Esophagus muscularis mucosa (tissue), 4 donors: ENCODE measurements around the gene S1PR4. TPM values are rescaled to one million over a fixed set of nuclear protein-coding genes. Genes with fewer than 3 reads are reported as not detected.

Experiments used
- DNase-seq: peaks from one replicate; pipeline ENCODE4 v3.0.0-alpha.2; 2017; ENCODE audit errors: extremely low spot score
- H3K27ac ChIP-seq, 4 donors: fragments of 200-600 bp; sonication (generic); replicated peaks in 1 of 4; 1 replicate in 3 of 4; 2 replicates in 1 of 4; pipeline ENCODE4 v1.5.1; 2016 to 2019; ENCODE audit warnings: mild to moderate bottlenecking in 1 of 4
- H3K27me3 ChIP-seq, 4 donors: fragments of 200-600 bp; sonication (generic); one replicate each; pipeline versions ENCODE4 v1.5.1 to v1.6.0; 2016 to 2019
- H3K36me3 ChIP-seq, 4 donors: fragments of 200-600 bp; sonication (generic); one replicate each; pipeline ENCODE4 v1.5.1; 2016 to 2019
- H3K4me1 ChIP-seq, 4 donors: fragments of 200-600 bp; sonication (generic); one replicate each; pipeline ENCODE4 v1.5.1; 2016 to 2019
- H3K4me3 ChIP-seq, 4 donors: fragments of 200-600 bp; sonication (generic); 1 replicate in 2 of 4; 2 replicates in 2 of 4; pipeline ENCODE4 v1.5.1; 2016 to 2019; ENCODE audit warnings: mild to moderate bottlenecking in 4 of 4, moderate library complexity in 1 of 4
- H3K9me3 ChIP-seq, 4 donors: fragments of 200-600 bp; sonication (generic); 1 replicate in 3 of 4; 2 replicates in 1 of 4; pipeline ENCODE4 v1.5.1; 2016 to 2019
- EP300 ChIP-seq: sonication (generic); formaldehyde crosslinking; IDR thresholded peaks from one replicate; pipeline ENCODE4 v1.6.1; 2017; ENCODE audit warnings: antibody characterized with exemption
- POLR2A ChIP-seq: fragments of 450-650 bp; IDR thresholded peaks from one replicate; pipeline ENCODE4 v1.6.1; 2017; ENCODE audit warnings: antibody characterized with exemption, moderate library complexity, mild to moderate bottlenecking, low read depth
- POLR2AphosphoS5 ChIP-seq, 2 donors: sonication (generic); formaldehyde crosslinking; IDR thresholded peaks; one replicate each; pipeline ENCODE4 v1.6.1; 2017; ENCODE audit warnings: antibody characterized with exemption in 2 of 2
- WGBS: methylation state at CpG from one replicate; pipeline ENCODE4 v1.1.5; 2018; 5-methylcytosine and 5-hydroxymethylcytosine counted together
- intact Hi-C: fragments of 100-400 bp; cut with DNase I; formaldehyde crosslinking; loops from one replicate; pipeline ENCODE4 v1.15.1; 2023
- total RNA-seq, 4 donors: library from RNA; depleted of rRNA; stranded (reverse); fragments of >200 nt; gene quantifications; one replicate each; pipeline versions ENCODE4 v1.1.0 to v1.2.1, GENCODE V29; 2016
- TF ChIP-seq, protein P1 (sequence below), 3 experiments: fragments of 200-600 bp in 2 of 3; fragments of 450-650 bp in 1 of 3; sonication (generic) in 2 of 3; IDR thresholded peaks; one replicate each; pipeline ENCODE4 v1.5.1; 2017 to 2019; ENCODE audit warnings: antibody characterized with exemption in 3 of 3, mild to moderate bottlenecking in 2 of 3, moderate library complexity in 1 of 3

S1PR4 gene
- total RNA-seq, 4 donors from 2014 or later, result 0.42 to 5.5 (median 2.4) TPM

DNA sequence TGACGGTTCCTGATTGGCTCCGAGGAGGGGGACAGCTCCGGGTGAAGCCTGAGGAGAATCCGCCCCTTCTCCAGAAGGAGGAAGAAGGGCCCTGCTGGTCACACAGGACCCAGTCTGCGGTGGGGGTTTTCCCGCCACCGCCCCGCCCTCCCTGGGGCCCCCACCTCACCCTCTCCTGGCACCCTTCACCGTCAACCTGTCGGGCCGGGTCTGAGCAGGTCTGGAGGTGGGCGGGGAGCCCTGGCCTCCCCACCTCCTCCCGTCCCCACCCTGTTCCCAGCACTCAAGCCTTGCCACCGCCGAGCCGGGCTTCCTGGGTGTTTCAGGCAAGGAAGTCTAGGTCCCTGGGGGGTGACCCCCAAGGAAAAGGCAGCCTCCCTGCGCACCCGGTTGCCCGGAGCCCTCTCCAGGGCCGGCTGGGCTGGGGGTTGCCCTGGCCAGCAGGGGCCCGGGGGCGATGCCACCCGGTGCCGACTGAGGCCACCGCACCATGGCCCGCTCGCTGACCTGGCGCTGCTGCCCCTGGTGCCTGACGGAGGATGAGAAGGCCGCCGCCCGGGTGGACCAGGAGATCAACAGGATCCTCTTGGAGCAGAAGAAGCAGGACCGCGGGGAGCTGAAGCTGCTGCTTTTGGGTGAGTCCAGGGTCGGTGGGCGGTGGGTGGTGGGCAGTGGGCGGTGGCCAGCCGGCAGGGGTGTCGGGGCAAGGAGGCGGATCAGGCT lies 42.4 kb upstream of the S1PR4 start, which contains the start of gene GNA15:
GNA15 (plus strand) TSS at position 73 of the 723 bp plus-strand sequence; CDS start at position 491, 418 bp downstream.
- H3K9me3 ChIP-seq, result peaks cover 0 to 7% (median 0%) of the 10 kb centered on the region in 4 donors
- H3K27ac ChIP-seq, result peak within 1 kb of the TSS in 3 of 4 donors; percentile 54 to 66 (median 65)
- intact Hi-C loops, result no loop called here
- no peak for DNase-seq
- H3K4me1 ChIP-seq, result peaks cover 2 to 8% (median 4%) of the 10 kb centered on the region in 4 donors
- WGBS, result 87% methylated on average over 10 of the region's 40 CpGs
- H3K27me3 ChIP-seq, result peaks cover 0 to 12% (median 0%) of the 10 kb centered on the region in 4 donors
- no peaks in the 10 kb centered on the region for H3K36me3 ChIP-seq
- TF ChIP-seq EP300 (no peak), POLR2A (no peak), POLR2AphosphoS5 (IDR thresholded peaks at IDR 0.05) (no peak)
- TF ChIP-seq, protein P1, sequence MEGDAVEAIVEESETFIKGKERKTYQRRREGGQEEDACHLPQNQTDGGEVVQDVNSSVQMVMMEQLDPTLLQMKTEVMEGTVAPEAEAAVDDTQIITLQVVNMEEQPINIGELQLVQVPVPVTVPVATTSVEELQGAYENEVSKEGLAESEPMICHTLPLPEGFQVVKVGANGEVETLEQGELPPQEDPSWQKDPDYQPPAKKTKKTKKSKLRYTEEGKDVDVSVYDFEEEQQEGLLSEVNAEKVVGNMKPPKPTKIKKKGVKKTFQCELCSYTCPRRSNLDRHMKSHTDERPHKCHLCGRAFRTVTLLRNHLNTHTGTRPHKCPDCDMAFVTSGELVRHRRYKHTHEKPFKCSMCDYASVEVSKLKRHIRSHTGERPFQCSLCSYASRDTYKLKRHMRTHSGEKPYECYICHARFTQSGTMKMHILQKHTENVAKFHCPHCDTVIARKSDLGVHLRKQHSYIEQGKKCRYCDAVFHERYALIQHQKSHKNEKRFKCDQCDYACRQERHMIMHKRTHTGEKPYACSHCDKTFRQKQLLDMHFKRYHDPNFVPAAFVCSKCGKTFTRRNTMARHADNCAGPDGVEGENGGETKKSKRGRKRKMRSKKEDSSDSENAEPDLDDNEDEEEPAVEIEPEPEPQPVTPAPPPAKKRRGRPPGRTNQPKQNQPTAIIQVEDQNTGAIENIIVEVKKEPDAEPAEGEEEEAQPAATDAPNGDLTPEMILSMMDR (IDR thresholded peaks at IDR 0.05), result no peak
- peak within 1 kb of the TSS; percentile 22 to 55 (median 40) for H3K4me3 ChIP-seq

DNA sequence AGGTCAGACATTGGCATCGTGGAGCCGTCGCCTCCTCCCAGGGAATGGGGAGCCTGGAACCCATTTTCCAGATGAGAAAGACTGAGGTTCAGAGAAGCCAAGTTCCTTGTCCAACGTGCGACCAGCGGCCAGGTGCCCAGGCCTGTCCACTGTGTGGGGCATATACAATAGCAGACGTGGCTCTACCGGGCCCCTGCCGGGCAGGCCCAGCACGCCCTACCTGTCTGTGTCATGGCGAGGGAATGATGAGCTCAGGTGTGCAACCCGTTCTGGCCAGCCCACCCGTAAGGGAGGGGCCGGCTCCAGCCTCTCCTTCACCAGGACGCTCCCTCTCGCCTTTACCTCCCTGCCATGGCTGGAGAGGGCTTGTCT lies 41.9 kb upstream of the S1PR4 start:
- TF ChIP-seq EP300 (no peak), POLR2AphosphoS5 (IDR thresholded peaks at IDR 0.05) (no peak), POLR2A (no peak)
- TF ChIP-seq, protein P1 (IDR thresholded peaks at IDR 0.05), result no peak
- Histone ChIP-seq H3K9me3 (peaks cover 0 to 7% (median 0%) of the 10 kb centered on the region in 4 donors), H3K36me3 (no peaks in the 10 kb centered on the region), H3K27me3 (peaks cover 0 to 12% (median 0%) of the 10 kb centered on the region in 4 donors), H3K4me3 (peak overlapping the region; percentile 22 to 55 (median 40)), H3K4me1 (peaks cover 7 to 13% (median 9%) of the 10 kb centered on the region in 4 donors), H3K27ac (peak overlapping the region in 3 of 4 donors; percentile 54 to 66 (median 65))
- WGBS, result 77% methylated on average over 16 of the region's 16 CpGs
- no peak for DNase-seq
- intact Hi-C loops, result no loop called here

DNA sequence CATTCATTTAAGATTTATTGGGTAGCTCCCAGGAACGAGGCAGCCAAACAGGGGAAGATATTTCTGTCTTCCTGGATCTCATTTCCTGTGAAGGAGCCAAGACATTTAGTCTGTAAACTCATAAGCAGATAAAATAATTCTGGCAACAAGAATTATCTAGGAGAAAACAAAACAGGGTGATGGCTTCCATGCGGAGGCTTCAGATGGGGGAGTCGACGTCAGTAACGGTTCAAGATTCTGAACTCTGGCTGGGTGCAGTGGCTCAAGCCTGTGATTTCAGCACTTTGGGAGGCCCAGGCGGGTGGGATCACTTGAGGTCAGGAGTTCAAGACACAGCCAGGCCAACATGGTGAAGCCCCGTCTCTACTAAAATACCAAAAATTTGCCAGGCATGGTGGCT lies 41.5 kb upstream of the S1PR4 start:
- no peak for DNase-seq
- WGBS, result 33% methylated on average over 7 of the region's 7 CpGs
- peak overlapping the region in 1 of 4 donors; percentile 66 for H3K27ac ChIP-seq
- H3K4me3 ChIP-seq, result peak overlapping the region in 3 of 4 donors; percentile 22 to 55 (median 38)
- peaks cover 0 to 7% (median 0%) of the 10 kb centered on the region in 4 donors for H3K9me3 ChIP-seq
- H3K27me3 ChIP-seq, result peaks cover 0 to 12% (median 0%) of the 10 kb centered on the region in 4 donors
- TF ChIP-seq POLR2AphosphoS5 (IDR thresholded peaks at IDR 0.05) (no peak), POLR2A (no peak), EP300 (no peak)
- TF ChIP-seq, protein P1 (IDR thresholded peaks at IDR 0.05), result no peak
- H3K4me1 ChIP-seq, result peaks cover 8 to 17% (median 13%) of the 10 kb centered on the region in 4 donors
- H3K36me3 ChIP-seq, result no peaks in the 10 kb centered on the region
- intact Hi-C loops, result no loop called here

DNA sequence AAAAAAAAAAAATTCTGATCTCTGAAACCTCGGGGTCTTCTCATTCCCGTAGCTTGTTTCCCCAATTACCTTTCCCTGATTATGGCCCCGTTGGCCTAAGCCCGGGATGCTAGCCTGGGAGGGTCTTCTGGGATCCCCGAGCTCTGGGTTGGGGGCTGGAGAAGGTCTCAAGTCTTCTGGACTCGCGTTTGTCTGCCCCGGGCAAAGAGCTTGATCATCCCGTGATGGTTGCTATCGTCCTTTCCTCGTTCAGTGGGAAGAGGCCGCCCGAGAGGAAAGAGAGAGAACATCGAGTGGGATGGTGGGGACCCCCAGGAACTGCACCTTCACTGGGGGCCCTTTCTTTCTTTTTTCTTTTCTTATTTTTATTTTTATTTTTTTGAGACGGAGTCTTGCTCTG lies 40.3 kb upstream of the S1PR4 start:
- peaks cover 0 to 7% (median 0%) of the 10 kb centered on the region in 4 donors for H3K9me3 ChIP-seq
- H3K4me3 ChIP-seq, result no peak overlapping the region
- intact Hi-C loops, result no loop called here
- TF ChIP-seq POLR2AphosphoS5 (IDR thresholded peaks at IDR 0.05), result no peak
- H3K27ac ChIP-seq, result no peak overlapping the region
- no peak for DNase-seq
- peaks cover 0 to 12% (median 0%) of the 10 kb centered on the region in 4 donors for H3K27me3 ChIP-seq
- WGBS, result 78% methylated on average over 15 of the region's 15 CpGs
- H3K4me1 ChIP-seq, result peaks cover 13 to 23% (median 17%) of the 10 kb centered on the region in 4 donors
- no peaks in the 10 kb centered on the region for H3K36me3 ChIP-seq

DNA sequence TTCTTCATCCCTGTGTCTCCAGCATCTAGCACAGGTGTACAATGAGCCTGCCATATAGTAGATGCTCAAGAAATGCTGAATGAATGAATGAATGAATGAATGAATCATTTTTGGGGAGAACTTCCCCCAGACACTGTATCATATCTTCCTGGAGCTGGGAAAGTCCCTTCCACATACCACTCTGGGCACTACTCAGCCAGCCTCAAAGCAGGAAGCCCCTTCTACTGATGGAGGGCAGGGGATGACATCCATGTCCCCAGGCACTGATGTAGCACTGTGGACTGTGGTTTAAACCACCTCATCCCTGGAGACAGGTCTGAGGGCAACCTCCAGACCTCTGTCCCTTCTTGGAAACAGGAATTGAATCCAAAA lies 37.9 kb upstream of the S1PR4 start:
- Histone ChIP-seq H3K36me3 (no peaks in the 10 kb centered on the region), H3K4me3 (no peak overlapping the region), H3K9me3 (peaks cover 0 to 7% (median 0%) of the 10 kb centered on the region in 4 donors), H3K27ac (no peak overlapping the region), H3K27me3 (peaks cover 0 to 8% (median 0%) of the 10 kb centered on the region in 4 donors), H3K4me1 (peaks cover 13 to 23% (median 17%) of the 10 kb centered on the region in 4 donors)
- TF ChIP-seq POLR2AphosphoS5 (IDR thresholded peaks at IDR 0.05) (no peak), EP300 (no peak), POLR2A (no peak)
- TF ChIP-seq, protein P1 (IDR thresholded peaks at IDR 0.05), result no peak
- DNase-seq, result no peak
- intact Hi-C loops, result no loop called here
